ENCODE results near the gene GRIN3A.

Gene GRIN3A

DNA sequence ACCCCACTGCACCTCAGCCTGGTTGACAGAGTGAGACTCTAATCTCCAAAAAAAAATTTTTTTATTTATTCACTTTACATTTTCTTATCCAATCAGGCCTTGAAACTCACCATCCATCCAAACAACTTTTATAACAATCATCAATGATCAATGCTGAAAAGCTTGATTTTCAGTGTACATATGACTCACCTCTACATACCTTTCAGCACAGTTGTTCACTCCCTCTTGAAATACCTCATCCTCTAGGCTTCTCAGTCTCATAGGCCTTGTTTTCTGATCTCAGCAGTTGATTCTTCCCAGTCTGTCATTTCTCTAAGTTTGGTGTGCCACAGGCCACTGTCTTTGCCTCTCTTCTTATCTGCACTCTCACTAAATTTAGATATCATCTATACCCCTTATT is 36.2 kb downstream of the GRIN3A start:
- TF ChIP-seq EZH2phosphoT487 (conservative IDR thresholded peaks at IDR 0.05; ENCODE audit: low read length) (no peak), CTCF (IDR thresholded peaks at IDR 0.05; ENCODE audit: insufficient read depth, low read length, poor library complexity, severe bottlenecking) (no peak)
- H3K4me3 ChIP-seq (ENCODE audit: insufficient read depth, low read length, poor library complexity, severe bottlenecking) = no peak overlapping the region
- no peaks in the 10 kb centered on the region for H3K79me2 ChIP-seq (ENCODE audit: insufficient read depth, low read length)

DNA sequence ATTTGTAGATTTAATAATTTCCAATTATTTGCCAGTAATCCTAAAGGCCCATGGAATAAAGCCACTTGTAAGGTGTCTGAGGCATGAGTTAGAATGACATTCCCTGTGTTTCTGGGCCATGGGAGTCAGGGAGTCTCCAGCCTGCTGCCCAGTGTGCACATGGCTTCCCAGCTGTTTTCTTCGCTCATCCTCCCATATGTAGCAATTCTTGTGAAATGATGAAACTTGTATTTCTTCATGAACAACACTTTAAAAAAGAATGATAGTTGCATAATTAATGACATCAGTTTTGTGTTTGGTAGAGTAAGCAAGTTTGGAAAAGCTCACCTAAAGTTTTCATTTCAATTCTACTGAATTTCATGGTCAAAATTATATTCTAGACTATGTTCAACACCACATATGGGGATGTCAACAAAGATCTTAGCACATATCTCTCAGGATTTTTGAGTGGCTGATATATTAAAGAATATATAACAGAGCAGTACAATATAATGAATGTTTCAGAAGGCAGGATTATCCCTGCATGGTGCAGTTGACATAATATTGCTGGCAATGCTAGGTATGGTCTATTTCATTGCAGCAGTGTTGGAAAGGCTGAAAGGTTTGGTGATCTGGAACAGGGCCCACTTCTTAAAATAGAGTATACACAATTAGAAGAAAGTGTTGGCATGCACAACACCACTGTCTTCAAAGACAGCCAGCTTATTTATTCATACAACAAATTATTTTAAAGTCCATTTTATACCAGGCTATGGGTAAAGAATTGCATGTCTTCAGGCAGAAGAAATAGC is 44.7 kb downstream of the GRIN3A start:
- H4K20me1 ChIP-seq (ENCODE audit: low read depth, low read length) = no peaks in the 10 kb centered on the region
- no peak overlapping the region for H3K4me2 ChIP-seq (ENCODE audit: low read depth, low read length, poor library complexity, severe bottlenecking)
- no peak overlapping the region for H3K27ac ChIP-seq (ENCODE audit: low read depth, low read length)
- H3K79me2 ChIP-seq (ENCODE audit: insufficient read depth, low read length) = no peaks in the 10 kb centered on the region
- no peaks in the 10 kb centered on the region for H3K36me3 ChIP-seq (ENCODE audit: low read length)
- H3F3A ChIP-seq (ENCODE audit: insufficient read depth) = no peaks in the 10 kb centered on the region
- no peak overlapping the region for H3K9ac ChIP-seq (ENCODE audit: low read length)
- H3K9me2 ChIP-seq (replicated peaks; ENCODE audit: insufficient read depth, low read length) = no peaks in the 10 kb centered on the region
- no peak overlapping the region for H2AFZ ChIP-seq (ENCODE audit: low read depth, low read length, severe bottlenecking)
- H3K9me3 ChIP-seq (ENCODE audit: insufficient read depth, low read length) = no peaks in the 10 kb centered on the region
- no peak overlapping the region for H3K4me3 ChIP-seq (ENCODE audit: insufficient read depth, low read length, poor library complexity, severe bottlenecking)
- no peaks in the 10 kb centered on the region for H3K27me3 ChIP-seq (ENCODE audit: low read length)
- TF ChIP-seq CTCF (IDR thresholded peaks at IDR 0.05; ENCODE audit: insufficient read depth, low read length, poor library complexity, severe bottlenecking) (no peak), EZH2phosphoT487 (conservative IDR thresholded peaks at IDR 0.05; ENCODE audit: low read length) (no peak)

More for the DNA sequence above, 36.2 kb downstream of the GRIN3A start:
- no peak overlapping the region for H3K9ac ChIP-seq (ENCODE audit: low read length)
- no peaks in the 10 kb centered on the region for H4K20me1 ChIP-seq (ENCODE audit: low read depth, low read length)
- no peaks in the 10 kb centered on the region for H3F3A ChIP-seq (ENCODE audit: insufficient read depth)
- H3K27me3 ChIP-seq (ENCODE audit: low read length) = no peaks in the 10 kb centered on the region
- no peak overlapping the region for H2AFZ ChIP-seq (ENCODE audit: low read depth, low read length, severe bottlenecking)
- no peak overlapping the region for H3K4me2 ChIP-seq (ENCODE audit: low read depth, low read length, poor library complexity, severe bottlenecking)
- H3K27ac ChIP-seq (ENCODE audit: low read depth, low read length) = no peak overlapping the region
- H3K9me3 ChIP-seq (ENCODE audit: insufficient read depth, low read length) = no peaks in the 10 kb centered on the region
- no peaks in the 10 kb centered on the region for H3K9me2 ChIP-seq (replicated peaks; ENCODE audit: insufficient read depth, low read length)
- no peaks in the 10 kb centered on the region for H3K36me3 ChIP-seq (ENCODE audit: low read length)

GRCh38 chr9:101691657-101692056 is 46.8 kb downstream of the GRIN3A start:
- Histone ChIP-seq H3K27ac (ENCODE audit: low read depth, low read length) (no peak overlapping the region), H2AFZ (ENCODE audit: low read depth, low read length, severe bottlenecking) (no peak overlapping the region)

More at GRCh38 chr9:101691657-101692056, 46.8 kb downstream of the GRIN3A start:
- H4K20me1 ChIP-seq (ENCODE audit: low read depth, low read length) = no peaks in the 10 kb centered on the region
- no peaks in the 10 kb centered on the region for H3K36me3 ChIP-seq (ENCODE audit: low read length)
- H3K9me3 ChIP-seq (ENCODE audit: insufficient read depth, low read length) = no peaks in the 10 kb centered on the region
- H3K27me3 ChIP-seq (ENCODE audit: low read length) = no peaks in the 10 kb centered on the region
- no peaks in the 10 kb centered on the region for H3F3A ChIP-seq (ENCODE audit: insufficient read depth)
- H3K9me2 ChIP-seq (replicated peaks; ENCODE audit: insufficient read depth, low read length) = no peaks in the 10 kb centered on the region
- TF ChIP-seq EZH2phosphoT487 (conservative IDR thresholded peaks at IDR 0.05; ENCODE audit: low read length) (no peak), CTCF (IDR thresholded peaks at IDR 0.05; ENCODE audit: insufficient read depth, low read length, poor library complexity, severe bottlenecking) (no peak)
- H3K4me2 ChIP-seq (ENCODE audit: low read depth, low read length, poor library complexity, severe bottlenecking) = no peak overlapping the region
- no peak overlapping the region for H3K4me3 ChIP-seq (ENCODE audit: insufficient read depth, low read length, poor library complexity, severe bottlenecking)
- no peak overlapping the region for H3K9ac ChIP-seq (ENCODE audit: low read length)
- no peaks in the 10 kb centered on the region for H3K79me2 ChIP-seq (ENCODE audit: insufficient read depth, low read length)
